GM19240 (cell line): ENCODE measurements around the gene GPR37L1.
"Not testable (repeated sequence)": the region's sequence is repeated elsewhere in the genome, so short reads cannot be mapped to it uniquely, and the experiment has no call there.

Experiments
- DNase-seq: peaks from one replicate; pipeline ENCODE4 v3.0.0; 2011; ENCODE audit warnings: low spot score; ENCODE audit not compliant: insufficient read length

The GPR37L1 gene

DNA sequence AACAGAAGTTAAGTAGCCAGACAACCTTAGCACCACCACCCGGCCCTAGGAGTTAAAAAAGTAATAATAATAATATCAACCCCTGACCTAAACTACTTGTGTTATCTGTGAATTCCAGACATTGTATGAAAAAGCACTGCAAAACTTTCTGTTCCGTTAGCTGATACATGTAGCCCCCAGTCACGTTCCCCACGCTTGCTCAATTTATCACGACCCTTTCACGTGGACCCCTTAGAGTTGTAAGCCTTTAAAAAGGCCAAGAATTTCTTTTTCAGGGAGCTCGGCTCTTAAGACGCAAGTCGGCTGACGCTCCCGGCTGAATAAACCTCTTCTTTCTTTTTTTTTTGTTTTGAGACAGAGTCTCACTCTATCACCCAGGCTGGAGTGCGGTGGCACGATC lies 44.3 kb downstream of the GPR37L1 start:
- DNase-seq = not testable (repeated sequence)

DNA sequence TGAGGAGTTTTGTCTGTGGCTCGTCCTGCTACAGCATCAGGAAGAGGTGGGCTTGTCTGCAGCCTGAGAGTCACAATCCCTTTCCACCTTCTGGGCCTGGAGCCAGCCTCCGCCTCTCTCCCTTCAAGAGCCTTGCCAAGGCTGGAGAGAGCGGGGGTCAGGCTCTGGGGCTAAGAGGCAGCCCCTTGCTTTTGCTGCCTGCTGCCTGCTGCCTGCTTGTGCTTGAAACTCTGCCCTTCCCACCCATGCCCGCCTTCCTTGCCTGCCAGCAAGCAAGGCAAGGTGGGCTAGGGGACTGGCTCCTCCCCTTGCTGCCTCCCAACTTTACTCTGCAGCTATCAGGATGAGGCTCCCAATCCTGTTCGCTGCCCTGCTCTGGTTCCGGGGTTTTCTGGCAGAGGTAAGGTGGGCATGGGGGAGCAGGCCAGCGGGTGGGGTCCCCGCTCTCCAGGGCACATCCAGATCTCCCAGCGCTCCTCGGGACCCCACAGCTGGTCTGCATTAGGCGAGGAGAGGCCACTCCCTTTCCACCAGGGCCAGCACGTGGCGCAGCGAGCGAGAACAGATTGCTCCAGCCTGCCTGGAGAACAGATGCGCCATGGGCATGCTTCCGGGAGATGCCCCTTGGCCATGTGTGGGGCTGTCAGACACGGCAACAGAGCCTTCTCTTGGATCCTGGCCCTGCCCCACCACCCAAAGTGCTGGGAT lies 45.1 kb downstream of the GPR37L1 start:
- no peak for DNase-seq

DNA sequence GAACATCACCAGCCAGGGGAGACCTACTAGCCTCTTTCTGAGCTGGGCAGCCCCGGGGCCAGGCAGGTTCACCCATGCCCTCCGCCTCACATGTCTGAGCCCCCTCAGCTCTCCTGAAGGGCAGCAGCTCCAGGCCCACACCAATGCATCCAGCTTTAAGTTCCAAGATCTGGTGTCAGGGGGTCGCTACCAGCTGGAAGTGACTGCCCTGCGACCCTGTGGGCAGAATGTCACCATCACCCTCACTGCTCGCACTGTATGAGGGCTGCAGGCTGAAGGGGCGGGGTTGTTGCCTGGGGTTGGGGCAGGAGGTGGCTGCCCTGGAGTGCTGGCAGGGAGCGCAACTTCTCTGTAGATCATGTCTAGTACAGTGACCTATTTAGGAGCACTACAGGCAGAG lies 46.1 kb downstream of the GPR37L1 start:
- DNase-seq = no peak

DNA sequence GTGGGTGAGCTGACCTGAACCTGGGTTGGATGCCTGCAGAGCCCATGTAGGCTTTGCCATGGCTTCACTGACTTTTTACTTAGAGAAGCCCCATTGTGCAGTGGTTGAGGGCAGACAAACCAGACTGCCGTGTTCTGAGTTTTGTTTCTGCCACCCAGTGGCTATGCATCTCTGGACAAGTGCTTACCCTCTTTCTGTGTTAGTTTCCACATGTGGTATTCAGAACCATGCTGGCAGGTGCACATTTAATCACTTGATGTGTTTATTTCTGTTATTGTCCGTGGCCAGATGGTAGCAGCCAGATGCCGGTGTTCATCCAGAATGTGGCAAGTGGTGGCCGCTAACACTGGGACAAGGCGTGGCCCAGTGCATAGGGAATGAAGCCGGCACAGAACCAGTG lies 48.0 kb downstream of the GPR37L1 start:
- DNase-seq = no peak

DNA sequence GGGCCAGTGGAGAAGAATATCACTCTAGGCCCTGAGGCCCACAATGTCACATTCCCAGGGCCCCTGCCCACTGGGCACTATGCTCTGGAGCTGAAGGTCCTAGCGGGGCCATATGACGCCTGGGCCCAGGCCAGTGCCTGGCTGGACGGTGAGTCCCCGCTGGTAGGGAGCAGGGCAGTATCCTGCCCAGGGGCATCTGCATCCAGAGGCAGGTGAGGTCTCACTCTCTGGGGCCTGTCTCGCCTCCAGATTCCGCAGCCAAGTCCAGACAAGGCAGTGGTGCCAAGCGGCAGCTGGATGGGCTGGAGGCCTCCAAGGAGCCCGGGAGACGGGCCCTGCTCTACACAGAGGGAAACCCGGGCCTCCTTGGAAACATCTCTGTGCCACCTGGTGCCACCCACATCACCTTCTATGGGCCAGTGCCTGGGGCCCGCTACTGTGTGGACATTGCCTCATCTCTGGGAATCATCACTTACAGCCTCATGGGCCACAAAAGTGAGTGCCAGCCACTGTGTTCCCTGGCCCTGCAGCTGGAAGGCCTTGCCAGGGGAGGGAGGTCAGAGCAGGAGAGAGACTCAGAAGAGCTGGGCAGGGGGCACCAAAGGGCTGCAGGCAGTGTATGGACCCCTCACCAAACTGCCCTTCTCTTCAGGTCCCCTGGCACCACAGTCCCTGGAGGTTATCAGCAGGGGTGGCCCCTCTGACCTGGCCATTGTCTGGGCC lies 48.7 kb downstream of the GPR37L1 start:
- no peak for DNase-seq

DNA sequence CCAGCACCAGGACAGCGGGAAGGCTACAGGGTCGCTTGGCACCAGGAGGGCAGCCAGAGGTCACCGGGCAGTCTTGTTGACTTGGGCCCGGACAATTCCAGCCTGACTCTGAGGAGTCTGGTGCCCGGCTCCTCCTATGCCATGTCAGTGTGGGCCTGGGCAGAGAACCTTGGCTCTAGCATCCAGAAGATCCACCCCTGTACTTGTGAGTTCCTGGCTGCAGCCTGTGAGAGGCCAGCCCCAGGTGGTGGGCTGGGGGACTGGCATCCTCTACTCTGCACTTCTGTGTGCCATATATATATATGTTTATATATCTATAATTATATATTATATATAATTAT lies 49.3 kb downstream of the GPR37L1 start:
- DNase-seq = no peak

DNA sequence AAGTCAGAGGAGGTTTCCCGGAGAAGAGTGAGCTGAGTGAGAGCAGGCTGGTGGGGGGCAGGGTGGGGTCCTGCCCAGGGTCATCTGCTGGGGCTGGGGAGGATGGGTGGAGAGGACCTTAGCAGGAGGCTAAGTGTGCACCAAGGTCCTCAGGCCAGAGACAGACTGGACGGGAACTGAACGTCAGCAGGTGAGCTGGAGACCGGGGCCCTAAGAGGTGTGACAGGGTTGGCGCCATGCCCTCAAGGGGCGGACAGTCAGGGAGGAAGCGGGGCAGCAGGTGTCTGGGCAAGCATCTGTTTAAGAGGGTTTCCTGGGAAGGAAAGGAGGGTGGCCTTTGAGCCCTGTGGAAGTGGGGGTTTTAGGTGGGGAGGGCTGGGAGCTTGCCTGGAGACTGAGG lies 51.3 kb downstream of the GPR37L1 start:
- DNase-seq = no peak

DNA sequence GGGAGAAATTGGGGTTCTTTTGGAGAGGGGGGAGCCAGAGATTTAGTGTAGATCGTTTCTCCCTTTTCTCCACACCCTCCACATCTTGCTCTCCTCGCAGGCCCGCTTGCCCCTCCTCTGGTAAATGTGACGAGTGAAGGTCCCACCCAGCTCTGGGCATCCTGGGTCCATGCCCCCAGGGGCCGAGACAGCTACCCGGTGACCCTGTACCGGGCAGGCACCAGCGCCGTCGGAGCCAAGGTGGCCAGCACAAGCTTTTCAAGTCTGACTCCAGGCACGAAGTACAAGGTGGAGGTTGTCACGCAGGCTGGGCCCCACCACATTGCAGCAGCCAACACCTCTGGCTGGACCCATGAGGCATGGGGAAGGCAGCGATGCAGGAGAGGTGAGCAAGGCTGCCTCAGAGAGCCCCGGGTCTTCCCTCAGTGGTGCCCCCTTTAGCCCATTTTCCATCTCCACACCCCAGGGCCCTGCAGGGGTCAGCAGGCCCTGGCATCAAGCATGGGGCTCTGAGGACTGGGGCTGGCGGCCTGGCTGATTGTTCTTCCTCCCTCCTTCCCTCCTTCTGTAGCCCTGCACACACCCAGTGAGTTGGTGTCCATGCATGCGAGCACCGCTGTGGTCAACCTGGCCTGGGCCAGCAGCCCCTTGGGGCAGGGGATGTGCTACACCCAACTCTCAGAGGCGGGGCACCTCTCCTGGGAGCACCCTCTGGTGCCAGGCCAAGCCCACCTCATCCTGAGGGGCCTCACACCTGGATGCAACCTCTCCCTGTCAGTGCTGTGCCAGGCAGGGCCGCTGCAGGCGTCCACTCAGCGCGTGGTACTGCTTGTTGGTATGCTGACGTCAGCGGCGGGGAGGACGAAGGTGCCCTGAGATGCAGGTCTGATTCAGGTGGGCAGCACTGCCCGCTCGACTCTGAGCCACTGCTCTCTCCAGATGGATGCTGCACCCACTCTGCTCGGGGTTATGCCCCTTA lies 54.5 kb downstream of the GPR37L1 start:
- no peak for DNase-seq

DNA sequence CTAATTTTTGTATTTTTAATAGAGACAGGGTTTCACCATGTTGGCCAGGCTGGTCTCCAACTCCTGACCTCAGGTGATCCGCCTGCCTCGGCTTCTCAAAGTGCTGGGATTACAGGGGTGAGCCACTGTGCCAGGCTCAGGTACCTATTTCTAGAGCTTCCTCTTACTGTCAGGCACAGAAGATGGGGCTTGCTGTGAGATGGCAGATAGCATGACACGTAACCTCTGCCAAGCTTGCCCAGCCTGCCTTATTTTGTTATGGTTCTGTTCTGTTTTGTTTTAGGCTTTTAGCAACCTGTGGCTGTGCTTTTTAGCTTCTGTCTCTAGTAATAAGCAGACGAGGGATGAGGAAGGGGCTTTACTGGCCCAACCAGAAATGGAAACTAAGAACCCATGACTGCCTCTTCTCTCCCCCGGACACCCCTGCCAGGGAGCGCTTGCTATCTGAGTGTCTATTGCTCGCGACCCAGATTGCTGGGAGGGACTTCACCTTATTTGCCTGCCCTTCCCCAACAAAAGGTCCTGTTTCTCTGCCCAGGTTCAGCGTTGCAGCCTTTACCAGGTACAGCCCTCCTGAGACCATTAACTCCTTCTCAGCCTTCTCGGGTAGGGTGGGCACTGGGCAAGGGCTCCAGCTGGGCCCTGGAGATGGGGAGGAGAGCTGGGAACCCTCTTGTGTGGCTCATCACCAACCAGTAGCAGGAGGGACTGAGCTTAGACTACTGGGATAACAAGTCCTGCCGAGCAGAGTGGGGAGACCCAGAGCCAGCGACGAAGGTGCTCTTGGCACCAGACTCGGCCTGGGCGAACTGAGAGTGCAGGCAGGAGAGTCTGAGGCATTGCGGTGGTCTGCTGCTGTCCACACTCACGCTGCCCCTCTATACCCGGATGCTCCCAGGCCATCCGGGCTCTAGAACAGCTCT lies 57.4 kb downstream of the GPR37L1 start:
- DNase-seq = no peak

DNA sequence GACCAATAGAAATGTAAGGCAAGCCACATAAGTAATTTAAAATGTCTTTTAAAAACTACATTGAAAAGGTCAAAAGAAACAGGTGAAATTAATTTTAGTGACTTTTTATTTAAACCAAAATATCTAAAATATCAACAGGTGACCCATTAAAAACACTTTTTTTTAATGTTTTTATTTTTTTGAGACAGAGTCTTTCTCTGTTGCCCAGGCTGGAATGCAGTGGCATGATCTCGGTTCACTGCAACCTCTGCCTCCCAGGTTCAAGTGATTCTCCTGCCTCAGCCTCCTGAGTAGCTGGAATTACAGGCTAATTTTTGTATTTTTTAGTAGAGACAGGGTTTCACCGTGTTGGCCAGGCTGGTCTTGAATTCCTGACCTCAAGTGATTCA lies 58.0 kb downstream of the GPR37L1 start:
- not testable (repeated sequence) for DNase-seq

DNA sequence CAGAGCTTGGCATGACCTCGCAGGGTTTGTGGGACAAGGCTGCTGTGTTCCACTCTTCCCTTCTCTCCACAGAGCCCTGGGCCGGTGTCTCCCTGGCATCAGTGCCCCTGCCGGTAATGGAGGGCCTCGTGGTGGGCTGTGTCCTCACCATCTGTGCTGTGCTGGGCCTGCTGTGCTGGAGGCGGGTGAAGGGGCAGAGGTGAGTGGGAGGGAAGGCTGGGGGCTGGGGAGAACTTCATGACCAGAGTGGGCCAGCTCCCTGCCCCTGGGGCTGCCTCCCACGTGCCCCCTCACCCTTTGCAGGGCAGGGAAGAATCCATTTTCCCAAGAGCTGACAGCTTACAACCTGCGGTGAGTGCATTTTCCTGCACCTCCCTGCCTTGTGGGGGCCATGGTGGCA lies 58.9 kb downstream of the GPR37L1 start:
- no peak for DNase-seq

DNA sequence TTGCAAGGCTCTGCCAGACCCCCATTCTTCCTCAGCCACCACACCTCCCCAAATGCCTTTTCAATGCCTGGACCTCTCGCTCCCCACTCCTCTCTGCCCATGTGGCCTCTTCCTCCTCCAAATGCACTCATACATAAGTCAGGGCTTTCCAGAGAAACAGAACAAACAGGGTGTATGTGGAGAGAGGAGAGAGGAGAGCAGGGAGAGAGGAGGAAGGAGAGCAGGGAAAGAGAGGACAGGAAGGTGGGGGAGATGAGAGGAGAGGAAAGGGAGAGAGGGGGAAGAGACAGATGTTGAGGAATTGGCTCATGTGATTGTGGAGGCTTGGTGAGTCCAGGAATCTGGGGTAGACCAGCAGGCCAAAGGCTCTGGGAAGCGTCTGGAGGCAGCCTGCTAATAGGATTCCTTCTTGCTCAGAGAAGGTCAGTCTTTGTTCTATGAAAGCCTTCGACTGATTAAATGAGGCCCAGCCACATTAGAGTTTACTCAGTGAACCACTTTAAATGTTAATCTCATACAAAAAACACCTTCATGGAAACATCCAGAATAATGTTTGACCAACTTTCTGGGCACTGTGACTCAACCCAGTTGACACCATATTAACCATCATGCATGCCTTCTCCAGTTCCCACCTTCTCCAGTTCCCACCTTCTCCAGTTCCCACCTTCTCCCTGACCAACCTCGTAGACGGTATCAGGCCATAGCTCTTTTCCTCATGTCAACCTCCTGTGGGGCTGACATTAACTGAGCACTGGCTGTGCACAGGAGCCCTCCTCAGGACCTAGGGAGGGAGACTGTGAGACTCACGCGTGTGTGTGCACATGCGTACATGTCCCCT lies 59.5 kb downstream of the GPR37L1 start:
- no peak for DNase-seq
